Measurements from ENCODE around the gene ZNRD2. TPM values are rescaled to one million over a fixed set of nuclear protein-coding genes. Genes with fewer than 3 reads are reported as not detected.
A peak's percentile ranks its signal among the peaks of the same experiment; 100 is the strongest.
"Not testable (repeated sequence)": the region's sequence is repeated elsewhere in the genome, so short reads cannot be mapped to it uniquely, and the experiment has no call there.

ZNRD2 gene
- total RNA-seq, 2 donors from 2014 or later, result 39.2 to 66.9 TPM

GRCh38 chr11:65562788-65563187, 7.5 kb upstream of the ZNRD2 start:
- H3K27ac ChIP-seq, result no peak overlapping the region
- TF ChIP-seq, protein P1, sequence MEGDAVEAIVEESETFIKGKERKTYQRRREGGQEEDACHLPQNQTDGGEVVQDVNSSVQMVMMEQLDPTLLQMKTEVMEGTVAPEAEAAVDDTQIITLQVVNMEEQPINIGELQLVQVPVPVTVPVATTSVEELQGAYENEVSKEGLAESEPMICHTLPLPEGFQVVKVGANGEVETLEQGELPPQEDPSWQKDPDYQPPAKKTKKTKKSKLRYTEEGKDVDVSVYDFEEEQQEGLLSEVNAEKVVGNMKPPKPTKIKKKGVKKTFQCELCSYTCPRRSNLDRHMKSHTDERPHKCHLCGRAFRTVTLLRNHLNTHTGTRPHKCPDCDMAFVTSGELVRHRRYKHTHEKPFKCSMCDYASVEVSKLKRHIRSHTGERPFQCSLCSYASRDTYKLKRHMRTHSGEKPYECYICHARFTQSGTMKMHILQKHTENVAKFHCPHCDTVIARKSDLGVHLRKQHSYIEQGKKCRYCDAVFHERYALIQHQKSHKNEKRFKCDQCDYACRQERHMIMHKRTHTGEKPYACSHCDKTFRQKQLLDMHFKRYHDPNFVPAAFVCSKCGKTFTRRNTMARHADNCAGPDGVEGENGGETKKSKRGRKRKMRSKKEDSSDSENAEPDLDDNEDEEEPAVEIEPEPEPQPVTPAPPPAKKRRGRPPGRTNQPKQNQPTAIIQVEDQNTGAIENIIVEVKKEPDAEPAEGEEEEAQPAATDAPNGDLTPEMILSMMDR (IDR thresholded peaks at IDR 0.05), result no peak
- TF ChIP-seq POLR2A (IDR thresholded peaks at IDR 0.05), result no peak
- no peaks in the 10 kb centered on the region for H3K9me3 ChIP-seq
- no peak for DNase-seq
- intact Hi-C loops (cut with DNase I), result no loop called here
- no peak for ATAC-seq
- no peak overlapping the region for H3K4me3 ChIP-seq
- 84 to 93% methylated on average over 9 of the region's 9 CpGs for WGBS, 2 donors
- H3K4me1 ChIP-seq, result peaks cover 29% of the 10 kb centered on the region
- no peaks in the 10 kb centered on the region for H3K36me3 ChIP-seq (replicated peaks in 1 of 2; ENCODE audit: insufficient read depth in 1 of 2, low read depth in 2 of 2)
- no peaks in the 10 kb centered on the region for H3K27me3 ChIP-seq

- no peak for DNase-seq
- WGBS, 2 donors, result 88 to 98% methylated on average over 4 of the region's 4 CpGs
- no peaks in the 10 kb centered on the region for H3K36me3 ChIP-seq (replicated peaks in 1 of 2; ENCODE audit: insufficient read depth in 1 of 2, low read depth in 2 of 2)
- no peak overlapping the region for H3K4me3 ChIP-seq
- peaks cover 35% of the 10 kb centered on the region for H3K4me1 ChIP-seq
- TF ChIP-seq, protein P1 (IDR thresholded peaks at IDR 0.05), result no peak
- no peak for TF ChIP-seq POLR2A (IDR thresholded peaks at IDR 0.05)
- no peaks in the 10 kb centered on the region for H3K9me3 ChIP-seq
- H3K27me3 ChIP-seq, result no peaks in the 10 kb centered on the region
- no peak for ATAC-seq
- no peak overlapping the region for H3K27ac ChIP-seq
- intact Hi-C loops (cut with DNase I), result no loop called here
Observed at GRCh38 chr11:65563601-65564000, 6.7 kb upstream of the ZNRD2 start.

DNA sequence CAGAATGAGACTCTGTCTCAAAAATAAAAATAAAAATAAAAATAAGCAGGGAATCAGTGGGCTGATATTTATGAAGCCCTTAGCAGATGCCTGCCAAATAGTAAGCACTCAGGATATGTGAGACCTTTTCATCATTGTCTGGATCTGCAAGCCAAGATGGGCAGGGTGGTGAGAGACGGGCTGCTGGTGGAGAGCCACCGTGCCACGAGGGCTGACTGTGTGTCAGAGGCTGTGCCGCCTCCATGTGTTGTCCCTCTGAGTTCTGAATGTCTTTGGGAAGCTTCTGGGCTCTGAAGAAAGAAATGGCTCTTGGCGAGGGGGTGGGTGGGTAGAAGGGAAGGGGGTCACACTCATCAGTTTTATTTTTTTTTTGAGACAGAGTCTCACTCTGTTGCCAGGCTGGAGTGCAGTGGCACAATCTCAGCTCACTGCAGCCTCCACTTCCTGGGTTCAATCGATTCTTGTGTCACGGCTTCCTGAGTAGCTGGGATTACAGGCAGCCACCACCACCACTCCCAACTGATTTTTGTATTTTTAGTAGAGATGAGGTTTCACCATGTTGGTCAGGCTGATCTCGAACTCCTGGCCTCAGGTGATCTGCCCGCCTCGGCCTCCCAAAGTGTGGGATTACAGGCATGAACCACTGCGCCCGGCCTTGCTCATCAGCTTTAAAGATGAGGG, 5.3 kb upstream of the ZNRD2 start:
- H3K4me1 ChIP-seq, result peaks cover 30% of the 10 kb centered on the region
- H3K36me3 ChIP-seq (replicated peaks in 1 of 2; ENCODE audit: insufficient read depth in 1 of 2, low read depth in 2 of 2); H3K27ac ChIP-seq; ATAC-seq; DNase-seq; H3K9me3 ChIP-seq; H3K27me3 ChIP-seq; intact Hi-C loops (cut with DNase I); H3K4me3 ChIP-seq: not testable (repeated sequence)
- 84 to 86% methylated on average over 10 to 12 of the region's 12 CpGs for WGBS, 2 donors

- Histone ChIP-seq H3K27ac (no peak overlapping the region), H3K4me3 (no peak overlapping the region), H3K4me1 (peaks cover 25% of the 10 kb centered on the region), H3K27me3 (no peaks in the 10 kb centered on the region), H3K9me3 (no peaks in the 10 kb centered on the region), H3K36me3 (replicated peaks in 1 of 2; ENCODE audit: insufficient read depth in 1 of 2, low read depth in 2 of 2) (no peaks in the 10 kb centered on the region)
- DNase-seq, result no peak
- TF ChIP-seq, protein P1 (IDR thresholded peaks at IDR 0.05), result no peak
- no peak for TF ChIP-seq POLR2A (IDR thresholded peaks at IDR 0.05)
- no peak for ATAC-seq
- 79 to 88% methylated on average over 7 of the region's 7 CpGs for WGBS, 2 donors
- intact Hi-C loops (cut with DNase I), result no loop called here
Observed at GRCh38 chr11:65565624-65566453, 4.4 kb upstream of the ZNRD2 start.

DNA sequence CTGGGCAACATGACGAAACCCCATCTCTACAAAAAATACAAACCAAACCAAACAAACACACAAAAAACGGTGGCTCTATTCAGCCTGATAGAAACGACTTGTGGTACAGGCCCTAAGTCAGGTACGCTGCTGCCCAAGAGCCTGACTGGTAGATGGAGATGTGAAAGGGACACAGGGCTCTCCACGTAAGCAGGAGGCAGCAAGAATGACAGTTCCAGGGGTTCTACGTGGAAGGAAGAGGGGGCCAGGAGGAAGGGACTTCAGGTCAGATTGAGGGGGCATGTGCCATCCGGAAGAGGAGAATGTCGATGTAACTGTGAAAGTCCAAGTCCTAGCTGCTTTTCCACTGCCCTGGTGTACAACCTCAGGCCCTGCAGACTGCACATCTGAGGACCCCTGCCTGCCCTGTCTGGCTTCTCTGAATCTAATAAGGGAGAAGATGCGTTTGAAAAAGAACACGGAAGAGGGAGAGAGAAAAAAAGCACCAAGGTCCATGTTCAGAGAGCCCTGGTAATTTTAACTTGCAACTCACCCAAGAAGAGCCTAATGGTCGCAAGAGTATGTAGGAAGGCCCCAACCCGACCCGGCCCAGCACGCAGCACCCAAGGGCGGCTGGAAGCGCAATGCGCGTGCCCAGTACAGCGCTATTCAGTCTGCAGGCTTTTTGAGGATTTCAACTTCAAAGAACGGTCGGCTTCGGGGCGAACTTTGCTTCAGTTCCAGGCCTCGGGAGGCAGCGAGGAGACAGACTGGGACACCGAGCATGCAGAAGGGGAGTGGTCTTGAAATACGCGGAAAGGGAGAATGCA, 909 bp upstream of the ZNRD2 start:
- Histone ChIP-seq H3K4me1 (peaks cover 51% of the 10 kb centered on the region), H3K27me3 (no peaks in the 10 kb centered on the region), H3K27ac (peak overlapping the region; percentile 72 to 94 (median 90)), H3K36me3 (replicated peaks in 1 of 2; ENCODE audit: insufficient read depth in 1 of 2, low read depth in 2 of 2) (no peaks in the 10 kb centered on the region), H3K4me3 (peak overlapping the region; percentile 71 to 77), H3K9me3 (no peaks in the 10 kb centered on the region)
- WGBS, 2 donors, result 5 to 6% methylated on average over 22 to 28 of the region's 28 CpGs
- TF ChIP-seq POLR2A (IDR thresholded peaks at IDR 0.05), result no peak
- ATAC-seq (no peak), DNase-seq (peak in 1 of 4 donors; percentile 7)
- intact Hi-C loops (cut with DNase I), result no loop called here
